PC-3 (cell line): ENCODE data around the gene SAPCD1. TPM values are rescaled to one million over a fixed set of nuclear protein-coding genes. Genes with fewer than 3 reads are reported as not detected.

Experiments
- ATAC-seq: fragments of 200-7000 bp; cut with Tn5 transposase; 2 replicates; pipeline ENCODE4 v1.9.1; 2020; ENCODE audit warnings: mild to moderate bottlenecking, moderate library complexity
- BruUV-seq: library from RNA; stranded (reverse); fragments of 400-500 nt; replicated peaks from 2 replicates; lab custom pipeline; 2021; lab: Mats Ljungman, UMichigan
- CTCF ChIA-PET: fragments of 300-600 bp; sonication (Branson Sonifier 250); formaldehyde crosslinking; loops from one replicate; lab custom pipeline; 2022; ENCODE audit warnings: antibody characterized with exemption; lab: Charles Lee
- POLR2A ChIA-PET: fragments of 300-600 bp; sonication (Branson Sonifier 250); formaldehyde crosslinking; loops from one replicate; lab custom pipeline; 2022; ENCODE audit warnings: antibody characterized with exemption; ENCODE audit not compliant: unreplicated experiment; lab: Charles Lee
- DNase-seq: peaks from one replicate; pipeline ENCODE4 v3.0.0-alpha.2; 2015
- H2AFZ ChIP-seq: fragments of 300-600 bp; sonication (generic); 2 replicates; pipeline ENCODE4 v1.6.0; 2016; ENCODE audit warnings: antibody characterized with exemption, low read length
- H3F3A ChIP-seq: fragments of 300-600 bp; sonication (generic); one replicate; pipeline ENCODE4 v1.6.0; 2017; ENCODE audit warnings: antibody characterized with exemption, low read length, control low read depth, mild to moderate bottlenecking; ENCODE audit not compliant: unreplicated experiment
- H3K27ac ChIP-seq: fragments of 300-600 bp; sonication (generic); 2 replicates; pipeline ENCODE4 v1.5.1; 2016; ENCODE audit warnings: mild to moderate bottlenecking, low read length
- H3K27me3 ChIP-seq: fragments of 300-600 bp; sonication (generic); 2 replicates; pipeline ENCODE4 v1.6.1; 2016; ENCODE audit warnings: low read length, mixed read lengths
- H3K36me3 ChIP-seq: fragments of 300-600 bp; sonication (generic); 2 replicates; pipeline ENCODE4 v1.6.1; 2016; ENCODE audit warnings: low read depth, mixed run types, low read length, mixed read lengths
- H3K4me1 ChIP-seq: fragments of 300-600 bp; sonication (generic); 2 replicates; pipeline ENCODE4 v1.5.1; 2016; ENCODE audit warnings: low read length; ENCODE audit not compliant: insufficient read depth
- H3K4me2 ChIP-seq: fragments of 300-600 bp; sonication (generic); 2 replicates; pipeline ENCODE4 v1.6.0; 2016; ENCODE audit warnings: low read length
- H3K4me3 ChIP-seq: fragments of 300-600 bp; sonication (generic); 2 replicates; pipeline ENCODE4 v1.5.1; 2016; ENCODE audit warnings: mild to moderate bottlenecking, low read length, mixed read lengths
- H3K79me2 ChIP-seq: fragments of 300-600 bp; sonication (generic); 2 replicates; pipeline ENCODE4 v1.6.1; 2017; ENCODE audit warnings: low read length, mixed read lengths
- H3K9ac ChIP-seq: fragments of 300-600 bp; sonication (generic); 2 replicates; pipeline ENCODE4 v1.6.0; 2016; ENCODE audit warnings: mild to moderate bottlenecking, low read length
- H3K9me2 ChIP-seq: fragments of 300-600 bp; sonication (generic); replicated peaks from 2 replicates; pipeline ENCODE4 v1.6.1; 2016; ENCODE audit warnings: mixed run types, low read length, mixed read lengths
- H3K9me3 ChIP-seq: fragments of 300-600 bp; sonication (generic); 2 replicates; pipeline ENCODE4 v1.6.1; 2016; ENCODE audit warnings: low read length, mixed read lengths
- H4K20me1 ChIP-seq: fragments of 300-600 bp; sonication (generic); 2 replicates; pipeline ENCODE4 v1.6.1; 2016; ENCODE audit warnings: low read length, mixed read lengths
- CTCF ChIP-seq: fragments of 300-600 bp; sonication (generic); conservative IDR thresholded peaks from 2 replicates; pipeline ENCODE4 v1.5.1; 2017; ENCODE audit warnings: antibody characterized with exemption, low read depth, mild to moderate bottlenecking, low read length
- EZH2 ChIP-seq: fragments of 300-600 bp; sonication (generic); IDR thresholded peaks from one replicate; pipeline ENCODE4 v1.6.1; 2017; ENCODE audit warnings: antibody characterized with exemption, mild to moderate bottlenecking, low read length; ENCODE audit not compliant: unreplicated experiment
- EZH2phosphoT487 ChIP-seq: fragments of 300-600 bp; sonication (generic); IDR thresholded peaks from 2 replicates; pipeline ENCODE4 v1.6.1; 2018; ENCODE audit warnings: mild to moderate bottlenecking, antibody characterized with exemption, low read length, borderline replicate concordance
- intact Hi-C: fragments of 100-400 bp; cut with micrococcal nuclease; formaldehyde crosslinking; loops from 2 replicates; pipeline ENCODE4 v1.9.0; 2023
- total RNA-seq: library from RNA; depleted of rRNA; stranded (reverse); fragments of >200 nt; gene quantifications from 2 replicates; pipeline ENCODE4 v1.2.3, GENCODE V29; 2014

SAPCD1 gene
- total RNA-seq, 1 experiment from 2014 or later = 4.2 TPM

GRCh38 chr6:31761343-31761742 lies 1.1 kb upstream of the SAPCD1 start:
- H3K79me2 ChIP-seq = no peaks in the 10 kb centered on the region
- no peak overlapping the region for H3K9ac ChIP-seq
- no TSS peak for BruUV-seq
- H3K27ac ChIP-seq = no peak overlapping the region
- no peak for DNase-seq
- ChIA-PET POLR2A (no interaction called here), CTCF (no interaction called here)
- H3K27me3 ChIP-seq = no peaks in the 10 kb centered on the region
- H3K9me2 ChIP-seq = no peaks in the 10 kb centered on the region
- no peak overlapping the region for H2AFZ ChIP-seq
- H3K4me1 ChIP-seq = 0 out of 2 replicates have a peak, but pooled peaks cover 5% of the 10 kb centered on the region
- TF ChIP-seq EZH2phosphoT487 = no peak
- no peak for TF ChIP-seq EZH2
- no peak for TF ChIP-seq CTCF
- H3K9me3 ChIP-seq = no peaks in the 10 kb centered on the region
- H4K20me1 ChIP-seq = no peaks in the 10 kb centered on the region
- ATAC-seq = no peak
- intact Hi-C loops = loop anchor here (10.0 kb wide), 1 partner anchor 47 kb away; the partner anchor contains the start of gene LY6G6D
- H3K4me3 ChIP-seq = no peak overlapping the region
- no peak overlapping the region for H3K4me2 ChIP-seq
- no peaks in the 10 kb centered on the region for H3F3A ChIP-seq
- H3K36me3 ChIP-seq = no peaks in the 10 kb centered on the region

GRCh38 chr6:31762878-31763618 lies 592 bp downstream of the SAPCD1 start:
- Histone ChIP-seq H3K9me3 (no peaks in the 10 kb centered on the region), H3K27ac (no peak overlapping the region), H3K9me2 (no peaks in the 10 kb centered on the region), H4K20me1 (no peaks in the 10 kb centered on the region), H3K4me2 (no peak overlapping the region), H3K27me3 (no peaks in the 10 kb centered on the region), H3K36me3 (no peaks in the 10 kb centered on the region), H3K4me1 (0 out of 2 replicates have a peak, but pooled peaks cover 5% of the 10 kb centered on the region), H3F3A (no peaks in the 10 kb centered on the region), H2AFZ (no peak overlapping the region), H3K79me2 (no peaks in the 10 kb centered on the region), H3K4me3 (no peak overlapping the region), H3K9ac (no peak overlapping the region)
- intact Hi-C loops = loop anchor here (10.0 kb wide), 1 partner anchor 48 kb away; the partner anchor contains the start of gene LY6G6D
- no peak for DNase-seq
- ChIA-PET CTCF (no interaction called here), POLR2A (no interaction called here)
- BruUV-seq = no TSS peak
- ATAC-seq = no peak; the same call in 1 of the 2 replicates
- TF ChIP-seq EZH2phosphoT487 (no peak), CTCF (no peak), EZH2 (no peak)

GRCh38 chr6:31763619-31763940 lies 1.1 kb downstream of the SAPCD1 start:
- peak; percentile 46 for DNase-seq
- H3K4me1 ChIP-seq = 0 out of 2 replicates have a peak, but pooled peaks cover 5% of the 10 kb centered on the region
- no peak overlapping the region for H3K4me2 ChIP-seq
- ChIA-PET CTCF (no interaction called here), POLR2A (no interaction called here)
- ATAC-seq = peak; percentile 84
- H3F3A ChIP-seq = no peaks in the 10 kb centered on the region
- no peaks in the 10 kb centered on the region for H3K9me3 ChIP-seq
- H3K27ac ChIP-seq = no peak overlapping the region
- no peaks in the 10 kb centered on the region for H3K36me3 ChIP-seq
- no peaks in the 10 kb centered on the region for H4K20me1 ChIP-seq
- H3K4me3 ChIP-seq = no peak overlapping the region
- H3K9ac ChIP-seq = no peak overlapping the region
- H2AFZ ChIP-seq = no peak overlapping the region
- TF ChIP-seq EZH2 = no peak
- no peaks in the 10 kb centered on the region for H3K27me3 ChIP-seq
- BruUV-seq = no TSS peak
- intact Hi-C loops = loop anchor here (10.0 kb wide), 1 partner anchor 49 kb away; the partner anchor contains the start of gene LY6G6D
- H3K9me2 ChIP-seq = no peaks in the 10 kb centered on the region
- H3K79me2 ChIP-seq = no peaks in the 10 kb centered on the region
